ENCODE results near the gene KPRP. TPM values are rescaled to one million over a fixed set of nuclear protein-coding genes. Genes with fewer than 3 reads are reported as not detected.

Gene KPRP, protein sequence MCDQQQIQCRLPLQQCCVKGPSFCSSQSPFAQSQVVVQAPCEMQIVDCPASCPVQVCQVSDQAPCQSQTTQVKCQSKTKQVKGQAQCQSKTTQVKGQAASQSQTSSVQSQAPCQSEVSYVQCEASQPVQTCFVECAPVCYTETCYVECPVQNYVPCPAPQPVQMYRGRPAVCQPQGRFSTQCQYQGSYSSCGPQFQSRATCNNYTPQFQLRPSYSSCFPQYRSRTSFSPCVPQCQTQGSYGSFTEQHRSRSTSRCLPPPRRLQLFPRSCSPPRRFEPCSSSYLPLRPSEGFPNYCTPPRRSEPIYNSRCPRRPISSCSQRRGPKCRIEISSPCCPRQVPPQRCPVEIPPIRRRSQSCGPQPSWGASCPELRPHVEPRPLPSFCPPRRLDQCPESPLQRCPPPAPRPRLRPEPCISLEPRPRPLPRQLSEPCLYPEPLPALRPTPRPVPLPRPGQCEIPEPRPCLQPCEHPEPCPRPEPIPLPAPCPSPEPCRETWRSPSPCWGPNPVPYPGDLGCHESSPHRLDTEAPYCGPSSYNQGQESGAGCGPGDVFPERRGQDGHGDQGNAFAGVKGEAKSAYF
- not detected in 2 replicates for total RNA-seq
- long read RNA-seq, result 0 reads

DNA sequence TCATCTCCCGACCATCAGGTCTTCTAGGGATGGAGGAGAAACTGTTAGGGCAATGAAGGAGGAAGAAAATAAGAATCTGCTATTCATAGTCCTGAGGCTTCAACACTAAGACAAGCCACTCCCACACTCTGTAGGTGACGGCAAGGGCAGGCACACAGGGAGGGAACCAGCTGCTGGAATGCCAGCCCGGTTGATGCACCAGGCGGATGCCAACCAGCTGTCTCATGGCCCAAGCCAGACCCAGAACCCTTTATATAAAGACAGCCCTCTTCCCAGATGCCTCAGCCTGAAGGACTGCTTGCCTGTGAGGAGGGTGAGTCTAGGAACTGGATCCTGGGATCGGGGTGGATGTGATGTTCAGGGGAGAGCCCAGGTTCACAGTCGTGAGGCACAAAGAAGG lies at the start of gene KPRP:
Gene KPRP (plus strand): TSS at position 279 of the 400 bp plus-strand sequence. CDS start 1,564 bp downstream, outside the sequence.
- Mint-ChIP-seq H3K36me3 (ENCODE audit: insufficient read depth) (peaks cover 4% of the 10 kb centered on the region), H3K9me3 (ENCODE audit: low read depth) (peaks cover 73% of the 10 kb centered on the region)

DNA sequence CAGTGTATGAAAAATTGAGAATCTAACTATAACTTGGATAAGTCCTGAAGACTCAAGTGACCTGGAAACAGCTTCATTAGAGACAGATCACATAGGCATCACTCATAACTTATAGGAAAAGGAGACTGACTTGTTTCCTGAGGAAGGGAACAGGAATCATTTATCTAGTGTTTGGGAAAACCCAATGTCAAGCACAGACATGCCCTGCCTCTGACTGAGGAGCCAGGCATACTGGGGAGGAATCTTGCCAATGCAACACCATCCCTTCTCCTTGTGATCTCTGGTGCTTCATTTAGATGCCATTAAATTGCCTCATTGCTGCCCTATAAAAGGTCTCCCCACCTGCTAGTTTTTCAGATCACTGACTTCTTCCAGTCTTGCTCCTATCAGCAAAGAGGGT lies 39.6 kb upstream of the KPRP start:
- Mint-ChIP-seq H3K4me3 (ENCODE audit: low read depth) (no peak overlapping the region), H3K9me3 (ENCODE audit: low read depth) (peaks cover 77% of the 10 kb centered on the region), H3K36me3 (ENCODE audit: insufficient read depth) (no peaks in the 10 kb centered on the region), H3K27me3 (no peaks in the 10 kb centered on the region), H3K27ac (no peak overlapping the region), H3K4me1 (ENCODE audit: low read depth) (no peaks in the 10 kb centered on the region)
- no peak for DNase-seq (ENCODE audit: low spot score, unreplicated experiment)
- TF ChIP-seq, protein P1, sequence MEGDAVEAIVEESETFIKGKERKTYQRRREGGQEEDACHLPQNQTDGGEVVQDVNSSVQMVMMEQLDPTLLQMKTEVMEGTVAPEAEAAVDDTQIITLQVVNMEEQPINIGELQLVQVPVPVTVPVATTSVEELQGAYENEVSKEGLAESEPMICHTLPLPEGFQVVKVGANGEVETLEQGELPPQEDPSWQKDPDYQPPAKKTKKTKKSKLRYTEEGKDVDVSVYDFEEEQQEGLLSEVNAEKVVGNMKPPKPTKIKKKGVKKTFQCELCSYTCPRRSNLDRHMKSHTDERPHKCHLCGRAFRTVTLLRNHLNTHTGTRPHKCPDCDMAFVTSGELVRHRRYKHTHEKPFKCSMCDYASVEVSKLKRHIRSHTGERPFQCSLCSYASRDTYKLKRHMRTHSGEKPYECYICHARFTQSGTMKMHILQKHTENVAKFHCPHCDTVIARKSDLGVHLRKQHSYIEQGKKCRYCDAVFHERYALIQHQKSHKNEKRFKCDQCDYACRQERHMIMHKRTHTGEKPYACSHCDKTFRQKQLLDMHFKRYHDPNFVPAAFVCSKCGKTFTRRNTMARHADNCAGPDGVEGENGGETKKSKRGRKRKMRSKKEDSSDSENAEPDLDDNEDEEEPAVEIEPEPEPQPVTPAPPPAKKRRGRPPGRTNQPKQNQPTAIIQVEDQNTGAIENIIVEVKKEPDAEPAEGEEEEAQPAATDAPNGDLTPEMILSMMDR (IDR thresholded peaks at IDR 0.05; ENCODE audit: unreplicated experiment), result no peak

More for the DNA sequence above, at the start of gene KPRP:
- Mint-ChIP-seq H3K4me3 (ENCODE audit: low read depth) (no peak within 1 kb of the TSS), H3K27me3 (no peaks in the 10 kb centered on the region), H3K27ac (no peak within 1 kb of the TSS), H3K4me1 (ENCODE audit: low read depth) (no peaks in the 10 kb centered on the region)
- no peak for DNase-seq (ENCODE audit: low spot score, unreplicated experiment)
- TF ChIP-seq, protein P1 (IDR thresholded peaks at IDR 0.05; ENCODE audit: unreplicated experiment), result no peak

DNA sequence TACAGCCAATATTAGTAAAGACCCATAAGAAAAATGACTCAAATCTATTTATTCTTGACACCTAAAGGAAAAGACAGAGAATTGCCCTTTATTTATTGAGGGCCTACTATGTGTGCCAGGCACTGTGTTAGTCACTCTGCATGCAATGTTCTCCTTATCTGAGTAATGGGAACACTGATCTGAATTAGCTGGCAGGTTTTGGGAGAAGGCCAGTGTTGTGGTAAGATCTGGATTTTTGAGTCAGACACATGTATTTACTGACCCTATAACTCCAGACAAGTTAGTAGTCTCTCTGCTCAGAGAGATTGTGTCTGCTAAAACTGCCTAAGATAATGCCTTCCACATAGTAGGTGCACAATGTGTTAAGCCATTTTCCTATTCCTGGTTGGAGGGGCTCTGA lies 32.6 kb upstream of the KPRP start:
- peaks cover 58% of the 10 kb centered on the region for H3K9me3 Mint-ChIP-seq (ENCODE audit: low read depth)
- no peaks in the 10 kb centered on the region for H3K4me1 Mint-ChIP-seq (ENCODE audit: low read depth)
- H3K4me3 Mint-ChIP-seq (ENCODE audit: low read depth), result no peak overlapping the region
- no peak for DNase-seq (ENCODE audit: low spot score, unreplicated experiment)
- no peaks in the 10 kb centered on the region for H3K36me3 Mint-ChIP-seq (ENCODE audit: insufficient read depth)
- TF ChIP-seq, protein P1 (IDR thresholded peaks at IDR 0.05; ENCODE audit: unreplicated experiment), result no peak
- H3K27ac Mint-ChIP-seq, result no peak overlapping the region
- no peaks in the 10 kb centered on the region for H3K27me3 Mint-ChIP-seq

DNA sequence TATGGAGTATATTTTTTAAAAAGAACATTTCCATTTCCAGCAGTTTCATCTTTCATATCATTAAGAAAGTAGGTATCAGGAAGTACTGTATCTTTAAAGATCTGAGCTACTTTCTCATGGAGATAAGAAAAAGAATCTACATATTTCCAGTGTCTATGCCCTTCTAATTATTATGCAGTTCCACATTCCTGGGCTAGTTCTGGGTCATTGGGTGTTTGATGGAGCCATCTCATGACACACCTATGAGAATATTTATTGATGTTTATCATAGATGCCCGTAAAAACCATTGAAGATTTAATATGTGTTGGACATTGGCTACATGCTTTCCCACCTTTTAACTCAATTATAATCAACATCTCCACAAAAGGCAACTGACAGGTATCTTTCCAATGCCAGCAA lies 28.8 kb upstream of the KPRP start:
- Mint-ChIP-seq H3K27me3 (no peaks in the 10 kb centered on the region), H3K9me3 (ENCODE audit: low read depth) (peaks cover 53% of the 10 kb centered on the region), H3K4me3 (ENCODE audit: low read depth) (no peak overlapping the region), H3K4me1 (ENCODE audit: low read depth) (no peaks in the 10 kb centered on the region), H3K27ac (no peak overlapping the region), H3K36me3 (ENCODE audit: insufficient read depth) (no peaks in the 10 kb centered on the region)
- DNase-seq (ENCODE audit: low spot score, unreplicated experiment), result no peak
- TF ChIP-seq, protein P1 (IDR thresholded peaks at IDR 0.05; ENCODE audit: unreplicated experiment), result no peak

DNA sequence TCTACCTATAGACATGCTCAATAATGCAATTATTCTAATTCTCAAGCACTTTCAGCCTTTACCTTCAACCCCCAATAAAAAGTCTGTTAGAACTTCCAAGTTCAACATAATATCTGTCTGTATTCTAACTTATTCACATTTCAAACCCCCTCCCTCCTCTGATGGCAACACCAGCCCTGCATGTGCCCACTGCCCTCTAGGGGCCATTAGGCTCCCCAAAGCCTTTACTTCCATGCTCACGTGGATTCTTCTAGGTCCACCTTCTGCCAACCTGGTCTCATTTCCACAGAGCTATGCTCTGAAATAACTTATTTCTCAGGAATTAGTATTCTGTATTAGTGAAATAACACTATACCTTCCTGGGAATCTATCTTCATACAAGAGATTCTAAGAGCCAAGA lies 22.2 kb upstream of the KPRP start:
- peaks cover 59% of the 10 kb centered on the region for H3K9me3 Mint-ChIP-seq (ENCODE audit: low read depth)
- no peak overlapping the region for H3K4me3 Mint-ChIP-seq (ENCODE audit: low read depth)
- H3K36me3 Mint-ChIP-seq (ENCODE audit: insufficient read depth), result no peaks in the 10 kb centered on the region
- no peak for DNase-seq (ENCODE audit: low spot score, unreplicated experiment)
- no peaks in the 10 kb centered on the region for H3K4me1 Mint-ChIP-seq (ENCODE audit: low read depth)
- TF ChIP-seq, protein P1 (IDR thresholded peaks at IDR 0.05; ENCODE audit: unreplicated experiment), result no peak
- no peaks in the 10 kb centered on the region for H3K27me3 Mint-ChIP-seq
- no peak overlapping the region for H3K27ac Mint-ChIP-seq

Measured in progenitor cell of endocrine pancreas (in vitro differentiated cells).